Occipital lobe (tissue), 2 donors: ENCODE data around the gene KCNH2. TPM values are rescaled to one million over a fixed set of nuclear protein-coding genes. Genes with fewer than 3 reads are reported as not detected.
"Not testable (repeated sequence)": the region's sequence is repeated elsewhere in the genome, so short reads cannot be mapped to it uniquely, and the experiment has no call there.

ENCODE experiments used
- DNase-seq: peaks from one replicate; lab custom pipeline; 2025; lab: John Stamatoyannopoulos, UW
- total RNA-seq: library from RNA; depleted of rRNA; stranded (reverse); fragments of >200 nt; gene quantifications from one replicate; pipeline ENCODE4 v1.2.3, GENCODE V29; 2014

KCNH2 gene
- total RNA-seq = 8.0 TPM

DNA sequence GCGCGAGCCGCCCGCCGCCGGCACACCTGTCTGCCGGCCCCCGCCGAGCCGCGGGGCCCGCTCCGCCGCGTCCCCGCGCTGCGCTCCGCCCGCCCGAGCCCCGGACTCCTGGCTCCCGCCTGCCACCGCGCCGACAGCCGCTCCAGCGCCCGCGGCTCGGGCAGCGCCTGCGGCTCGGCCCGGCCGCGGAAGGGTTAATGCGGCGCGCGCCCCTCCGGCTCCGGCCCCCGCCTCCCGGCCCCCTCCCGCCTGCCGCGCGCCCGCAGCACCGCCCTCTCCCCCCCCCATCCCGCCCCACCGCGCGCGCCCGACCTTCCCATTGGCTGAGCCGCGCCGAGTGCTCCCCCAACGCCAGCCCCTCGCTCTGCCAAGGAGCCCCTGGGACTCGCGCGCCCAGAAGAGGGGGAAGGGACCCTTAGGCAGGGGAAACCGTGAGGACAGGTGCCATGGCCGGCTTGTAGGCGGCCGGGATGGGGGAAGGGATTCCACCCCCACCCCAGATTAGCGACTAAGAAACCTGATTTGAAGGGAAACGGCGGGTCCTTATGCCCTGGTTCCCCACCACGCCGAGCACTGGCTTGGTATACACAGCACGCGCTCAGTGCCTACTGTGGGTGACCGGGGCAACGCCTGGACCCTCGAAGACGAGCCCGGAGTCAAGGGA is at the start of gene KCNH2:
TSS of gene KCNH2 (minus strand) at position 196 of the 664 bp plus-strand sequence. CDS start 408 bp downstream, outside the sequence.
- peak; percentile 47 for DNase-seq

DNA sequence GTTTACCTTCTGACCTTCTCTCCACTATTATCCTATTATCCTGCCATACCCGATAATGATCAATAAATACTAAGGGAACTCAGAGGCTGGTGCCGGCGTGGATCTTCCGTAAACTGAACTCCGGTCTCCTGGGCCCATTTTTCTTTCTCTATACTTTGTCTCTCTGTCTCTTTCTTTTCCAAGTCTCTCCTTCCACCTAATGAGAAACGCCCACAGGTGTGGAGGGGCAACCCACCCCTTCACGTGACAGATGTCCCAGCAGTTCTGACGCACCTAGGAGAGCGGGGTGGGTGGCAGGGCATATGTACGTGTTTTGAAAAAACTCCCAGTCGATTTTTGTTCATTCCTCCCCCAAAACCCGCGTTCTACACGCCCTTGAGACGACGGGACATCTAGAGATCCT is 49.6 kb upstream of the KCNH2 start:
- not testable (repeated sequence) for DNase-seq

DNA sequence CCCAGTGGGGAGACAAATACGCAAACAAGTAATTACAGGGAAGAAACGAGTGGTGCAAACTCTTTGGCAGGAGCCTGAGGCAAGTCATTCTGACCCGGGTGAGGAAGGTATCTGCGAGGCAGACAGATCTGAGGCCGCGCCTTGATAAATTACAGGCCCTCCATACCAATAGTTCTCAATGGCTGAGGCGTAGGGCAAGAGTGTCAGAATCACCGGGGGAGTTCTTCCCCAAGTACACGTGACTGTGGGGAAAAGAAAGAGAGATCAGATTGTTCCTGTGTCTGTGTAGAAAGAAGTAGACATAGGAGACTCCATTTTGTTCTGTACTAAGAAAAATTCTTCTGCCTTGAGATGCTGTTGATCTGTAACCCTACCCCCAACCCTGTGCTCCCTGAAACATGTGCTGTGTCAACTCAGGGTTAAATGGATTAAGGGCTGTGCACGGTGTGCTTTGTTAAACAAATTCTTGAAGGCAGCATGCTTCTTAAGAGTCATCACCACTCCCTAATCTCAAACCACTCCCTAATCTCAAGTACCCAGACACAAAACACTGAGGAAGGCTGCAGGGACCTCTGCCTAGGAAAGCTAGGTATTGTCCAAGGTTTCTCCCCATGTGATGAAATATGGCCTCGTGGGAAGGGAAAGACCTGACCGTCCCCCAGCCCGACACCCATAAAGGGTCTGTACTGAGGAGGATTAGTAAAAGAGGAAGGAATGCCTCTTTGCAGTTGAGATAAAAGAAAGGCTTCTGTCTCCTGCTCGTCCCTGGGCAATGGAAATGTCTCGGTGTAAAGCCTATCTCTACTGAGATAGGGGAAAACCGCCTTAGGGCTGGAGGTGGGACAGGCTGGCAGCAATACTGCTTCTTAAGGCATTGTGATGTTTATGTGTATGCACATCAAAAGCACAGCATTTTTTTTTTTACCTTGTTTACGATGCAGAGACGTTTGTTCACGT is 48.9 kb upstream of the KCNH2 start:
- DNase-seq = not testable (repeated sequence)

- DNase-seq = no peak
Measured at GRCh38 chr7:151025924-151026671, 48.0 kb upstream of the KCNH2 start.

GRCh38 chr7:151024435-151025056 is 46.4 kb upstream of the KCNH2 start, which contains the start of gene ATG9B:
Gene ATG9B, minus strand, starts transcription at chr7:151024494. Its CDS starts 71 bp downstream, at chr7:151024423.
- no peak for DNase-seq

- DNase-seq = no peak
Measured at GRCh38 chr7:151023232-151023631, 45.1 kb upstream of the KCNH2 start.

DNA sequence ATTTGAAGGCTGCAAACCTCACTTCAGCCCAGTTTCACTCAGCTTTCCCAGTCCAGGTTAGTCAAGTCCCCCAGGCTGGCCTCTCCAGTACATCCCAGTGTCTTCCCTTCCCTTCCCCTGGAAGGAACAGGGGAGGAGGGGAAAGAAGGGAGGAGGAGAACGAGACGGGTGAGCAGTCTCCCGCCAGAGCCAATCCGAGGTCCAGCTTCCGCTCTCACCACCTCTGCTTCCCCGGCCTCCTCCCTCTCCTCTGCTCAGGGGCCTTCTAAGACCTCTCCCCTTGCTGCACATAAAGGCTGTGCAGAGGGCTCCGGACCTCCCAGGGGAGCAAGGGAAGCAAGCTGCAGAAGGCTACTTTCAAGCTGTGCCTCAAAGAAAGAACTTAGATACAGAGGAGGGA is 42.1 kb upstream of the KCNH2 start:
- no peak for DNase-seq

DNA sequence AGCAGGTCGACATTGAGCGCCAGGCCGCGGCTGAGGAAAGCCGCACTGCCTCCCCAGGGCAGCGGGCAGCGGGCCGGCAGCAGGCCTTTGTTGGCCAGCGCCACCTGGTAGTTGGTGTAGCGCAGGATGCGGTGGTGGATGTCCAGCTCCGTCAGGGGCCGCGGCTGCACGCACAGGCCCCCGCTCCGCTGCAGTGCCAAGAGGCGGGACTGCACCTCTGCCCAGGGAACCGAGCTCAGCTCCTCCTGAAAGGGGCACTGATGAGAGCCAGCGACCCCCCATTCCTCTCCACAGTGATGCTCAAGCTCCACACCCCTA is 41.0 kb upstream of the KCNH2 start:
- no peak for DNase-seq

GRCh38 chr7:151018421-151019129 is 40.5 kb upstream of the KCNH2 start:
- DNase-seq = no peak

GRCh38 chr7:151017953-151018420 is 39.9 kb upstream of the KCNH2 start:
- DNase-seq = peak; percentile 28

DNA sequence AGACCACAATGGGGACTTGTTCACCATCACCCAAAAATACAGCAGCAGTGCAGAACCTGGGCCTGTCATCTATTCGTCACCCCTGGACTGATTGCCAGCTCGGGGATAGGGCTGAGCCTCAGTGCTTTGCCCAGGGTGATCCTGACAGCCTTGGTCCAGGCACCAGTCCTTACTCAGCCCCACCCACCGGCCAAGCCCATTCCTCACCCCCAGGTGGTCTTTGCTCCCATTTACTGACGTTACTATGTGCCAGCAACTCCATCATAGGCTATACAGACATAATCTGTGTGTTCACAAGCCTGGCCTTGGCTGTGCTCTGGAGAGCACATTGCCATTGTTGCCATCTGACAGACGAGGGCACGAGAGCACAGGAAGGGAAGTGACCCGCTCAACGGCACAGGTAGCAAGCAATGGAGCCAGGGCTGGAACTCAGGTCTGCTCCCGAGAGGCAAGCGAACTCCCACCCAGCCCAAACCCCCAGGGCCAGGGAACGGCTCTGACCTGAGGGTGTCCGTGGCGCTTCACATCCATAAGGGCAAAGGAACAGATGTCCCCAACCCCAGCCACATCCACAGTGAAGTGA is 39.3 kb upstream of the KCNH2 start:
- no peak for DNase-seq

GRCh38 chr7:151016942-151017341 is 38.8 kb upstream of the KCNH2 start:
- no peak for DNase-seq

GRCh38 chr7:151016505-151016904 is 38.4 kb upstream of the KCNH2 start:
- DNase-seq = no peak

DNA sequence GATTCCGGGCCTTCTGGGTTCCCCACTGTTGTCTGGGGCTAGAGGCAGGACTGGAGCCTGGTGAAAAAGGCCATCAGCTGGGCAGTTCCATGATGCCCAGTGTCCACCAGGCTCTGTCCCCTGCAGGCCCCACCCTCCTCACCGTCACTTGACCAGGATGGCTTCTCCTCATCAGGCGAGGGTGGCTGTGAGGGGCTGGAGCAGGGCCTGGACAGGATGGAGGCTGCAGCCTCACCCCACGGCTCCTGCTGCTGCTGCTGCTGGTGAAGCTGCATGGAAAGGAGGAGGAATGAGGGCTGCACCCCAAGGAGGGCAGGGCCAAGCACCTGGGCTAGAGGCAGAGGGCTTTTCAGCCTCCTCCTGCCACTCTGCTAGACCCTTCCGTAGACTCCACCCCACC is 37.8 kb upstream of the KCNH2 start:
- DNase-seq = no peak

- DNase-seq = no peak
Measured at GRCh38 chr7:151014950-151015349, 36.8 kb upstream of the KCNH2 start.

GRCh38 chr7:151013733-151014497 is 35.8 kb upstream of the KCNH2 start:
- DNase-seq = peak; percentile 62

DNA sequence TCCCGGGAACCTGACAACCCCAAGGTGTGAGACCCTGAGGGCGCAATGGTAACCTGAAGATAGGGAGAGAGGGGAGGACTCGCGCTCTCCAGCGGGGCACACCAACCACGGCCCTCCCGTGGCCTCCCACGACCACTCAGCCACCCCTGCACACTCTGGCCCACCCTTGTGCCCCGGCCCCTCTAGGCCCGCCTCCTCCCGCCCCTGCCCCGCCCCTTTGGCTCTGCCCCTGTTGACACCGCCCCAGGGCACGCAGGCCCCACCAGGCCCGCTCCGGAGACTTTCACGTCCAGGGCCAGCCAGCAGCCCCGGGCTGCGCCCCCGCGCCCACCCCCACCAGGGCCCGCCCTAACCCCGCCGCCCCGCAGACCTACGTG is 35.2 kb upstream of the KCNH2 start:
- no peak for DNase-seq

GRCh38 chr7:151012911-151013347 is 34.8 kb upstream of the KCNH2 start:
- no peak for DNase-seq

DNA sequence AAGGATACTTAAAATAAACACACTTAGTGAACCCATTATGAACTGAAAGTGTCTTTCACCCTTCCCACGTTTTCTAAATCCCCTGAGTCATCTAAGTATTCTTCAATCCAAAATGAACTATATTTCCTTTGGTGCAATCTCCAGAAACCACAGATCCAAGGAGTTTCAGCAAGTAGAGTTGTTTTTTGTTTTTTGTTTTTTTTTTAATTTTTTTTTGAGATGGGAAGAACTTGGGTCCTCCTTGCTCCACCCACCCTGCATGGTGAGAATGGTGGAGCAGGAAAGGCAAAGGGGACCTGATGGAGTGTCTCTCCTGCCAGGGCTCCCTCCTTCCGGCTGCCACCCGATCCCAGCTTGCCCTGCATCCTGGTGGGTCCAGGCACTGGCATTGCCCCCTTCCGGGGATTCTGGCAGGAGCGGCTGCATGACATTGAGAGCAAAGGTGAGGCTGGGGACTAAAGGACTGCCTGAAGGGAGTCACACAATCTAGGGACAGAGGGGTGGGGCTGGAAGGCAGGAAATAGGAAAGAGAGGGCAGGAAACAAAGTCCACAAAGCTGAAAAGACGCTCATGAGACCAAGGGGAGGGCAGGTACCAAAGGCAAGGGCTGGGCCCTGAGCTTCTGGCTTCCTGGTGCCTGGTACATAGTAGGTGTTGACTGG is 34.0 kb upstream of the KCNH2 start:
- no peak for DNase-seq
